Retinal pigment epithelial cell (primary cell): Measurements from ENCODE around the gene MIA3.
A peak's percentile ranks its signal among the peaks of the same experiment; 100 is the strongest.

Experiments
- DNase-seq: peaks from one replicate; pipeline ENCODE4 v3.0.0-alpha.2; 2010; ENCODE audit warnings: low read depth
- H3K4me3 ChIP-seq: 2 replicates; pipeline ENCODE4 v1.5.1; 2011; ENCODE audit warnings: mild to moderate bottlenecking, low read length, control low read depth, moderate library complexity
- CTCF ChIP-seq: conservative IDR thresholded peaks from 2 replicates; pipeline ENCODE4 v1.5.1; 2011; ENCODE audit warnings: low read depth, low read length, control low read depth, inconsistent platforms

Gene MIA3

GRCh38 chr1:222702210-222702609 is 84.3 kb downstream of the MIA3 start:
- no peak for DNase-seq
- H3K4me3 ChIP-seq: no peak overlapping the region
- no peak for TF ChIP-seq CTCF

- DNase-seq: no peak
- no peak for TF ChIP-seq CTCF
- H3K4me3 ChIP-seq: no peak overlapping the region
Measured at GRCh38 chr1:222704260-222704659, 86.4 kb downstream of the MIA3 start.

GRCh38 chr1:222706815-222707214 is 88.9 kb downstream of the MIA3 start:
- no peak overlapping the region for H3K4me3 ChIP-seq
- DNase-seq: no peak
- TF ChIP-seq CTCF: no peak

- no peak overlapping the region for H3K4me3 ChIP-seq
- no peak for TF ChIP-seq CTCF
- no peak for DNase-seq
Measured at GRCh38 chr1:222709700-222710153, 91.8 kb downstream of the MIA3 start.

- peak overlapping the region; percentile 100 for H3K4me3 ChIP-seq
- no peak for DNase-seq
- no peak for TF ChIP-seq CTCF
Measured at GRCh38 chr1:222711319-222712252, 93.7 kb downstream of the MIA3 start.

- DNase-seq: peak; percentile 33
- H3K4me3 ChIP-seq: peak within 1 kb of the TSS; percentile 100
- no peak for TF ChIP-seq CTCF
Measured at GRCh38 chr1:222712253-222713090, 94.6 kb downstream of the MIA3 start, which contains the start of the genes AIDA and BROX. TSS of gene AIDA (minus strand) at chr1:222712491. CDS start at chr1:222712317, 174 bp downstream. TSS of gene BROX (plus strand) at chr1:222712564. CDS start at chr1:222715700, 3,136 bp downstream.
